Activated CD4-positive, alpha-beta T cell treated with anti-CD3 and anti-CD28 coated beads, Interleukin-2, amount 10 ng/mL, durations not matched to agents 7 days and 5 days (primary cell): ENCODE measurements around the gene PLCH1. TPM values are rescaled to one million over a fixed set of nuclear protein-coding genes. Genes with fewer than 3 reads are reported as not detected.

Experiments used
- CTCF ChIA-PET: fragments of 350-600 bp; sonication (Branson Sonifier 250); formaldehyde crosslinking; loops from one replicate; lab custom pipeline; 2021; ENCODE audit warnings: antibody characterized with exemption; lab: Charles Lee
- POLR2A ChIA-PET: fragments of 350-600 bp; sonication (Branson Sonifier 250); formaldehyde crosslinking; loops from one replicate; lab custom pipeline; 2021; ENCODE audit warnings: antibody characterized with exemption; lab: Charles Lee
- DNase-seq: peaks from one replicate; pipeline ENCODE4 v3.0.0-alpha.2; 2020
- H3K27ac Mint-ChIP-seq: one replicate; pipeline ENCODE4 v1.8.0; 2021; ENCODE audit warnings: mild to moderate bottlenecking, moderate library complexity, mixed read lengths
- H3K27me3 Mint-ChIP-seq: one replicate; pipeline ENCODE4 v1.8.0; 2021; ENCODE audit warnings: mixed read lengths
- H3K36me3 Mint-ChIP-seq: one replicate; pipeline ENCODE4 v1.8.0; 2021; ENCODE audit warnings: low read depth, mixed read lengths
- H3K4me1 Mint-ChIP-seq: one replicate; pipeline ENCODE4 v1.8.0; 2021; ENCODE audit warnings: mixed read lengths
- H3K4me3 Mint-ChIP-seq: one replicate; pipeline ENCODE4 v1.8.0; 2021; ENCODE audit warnings: mild to moderate bottlenecking, moderate library complexity, mixed read lengths
- H3K9me3 Mint-ChIP-seq: one replicate; pipeline ENCODE4 v1.8.0; 2021; ENCODE audit warnings: mixed read lengths
- total RNA-seq, 2 experiments: library from RNA; stranded (reverse); gene quantifications; one replicate each; pipeline ENCODE4 v1.2.3, GENCODE V29; 2021

PLCH1 gene
- total RNA-seq, 2 experiments from 2014 or later = 0.37 TPM

DNA sequence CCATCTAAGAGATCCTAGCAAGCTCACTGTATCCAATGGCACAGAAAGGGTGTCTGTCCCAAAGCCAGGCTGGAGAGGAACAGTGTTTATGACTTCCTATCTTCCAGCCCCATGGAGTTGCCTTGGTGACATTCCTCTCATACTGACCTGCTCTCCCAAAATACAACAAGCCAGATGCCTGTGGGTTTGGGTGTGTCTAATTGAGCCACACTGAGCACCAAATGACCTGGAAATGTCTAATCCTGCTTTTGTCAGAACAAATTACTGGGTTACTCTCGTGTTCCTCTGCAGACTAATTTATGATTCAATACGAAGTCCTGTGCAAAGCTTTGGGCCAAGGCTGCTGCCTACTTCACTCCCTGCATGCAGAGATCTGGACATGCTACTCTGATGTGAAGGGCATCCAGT lies 353.3 kb downstream of the PLCH1 start:
- no peak for DNase-seq
- Mint-ChIP-seq H3K4me1 (no peaks in the 10 kb centered on the region), H3K36me3 (no peaks in the 10 kb centered on the region), H3K9me3 (peaks cover 2% of the 10 kb centered on the region), H3K27ac (no peak overlapping the region), H3K27me3 (peaks cover 13% of the 10 kb centered on the region), H3K4me3 (no peak overlapping the region)
- ChIA-PET POLR2A (no interaction called here), CTCF (no interaction called here)

DNA sequence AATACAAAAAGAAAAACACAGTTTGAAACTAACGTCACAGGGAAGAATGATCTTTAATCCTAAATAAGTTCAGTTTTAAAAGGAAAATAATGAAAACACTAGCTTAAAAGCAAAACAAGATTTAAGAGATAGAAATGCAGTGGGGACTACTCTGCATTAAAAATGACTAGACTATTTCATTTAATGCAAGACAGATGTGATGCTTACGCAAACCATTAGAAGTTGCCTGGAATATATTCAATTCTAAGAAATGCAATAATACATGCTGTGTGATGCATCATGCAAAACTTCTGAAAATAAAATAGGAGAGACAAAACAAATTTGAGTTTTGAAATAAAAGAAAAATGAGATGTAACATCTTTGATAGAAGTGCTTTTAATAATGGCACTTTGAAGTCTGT lies 353.8 kb downstream of the PLCH1 start:
- DNase-seq = no peak
- Mint-ChIP-seq H3K4me3 (no peak overlapping the region), H3K4me1 (no peaks in the 10 kb centered on the region), H3K36me3 (no peaks in the 10 kb centered on the region), H3K9me3 (peaks cover 2% of the 10 kb centered on the region), H3K27ac (no peak overlapping the region), H3K27me3 (peaks cover 13% of the 10 kb centered on the region)
- ChIA-PET POLR2A (no interaction called here), CTCF (no interaction called here)

GRCh38 chr3:155390351-155390750 lies 354.5 kb downstream of the PLCH1 start:
- no peak overlapping the region for H3K27ac Mint-ChIP-seq
- no peak for DNase-seq
- no peak overlapping the region for H3K4me3 Mint-ChIP-seq
- POLR2A ChIA-PET = no interaction called here
- peaks cover 2% of the 10 kb centered on the region for H3K9me3 Mint-ChIP-seq
- no peaks in the 10 kb centered on the region for H3K4me1 Mint-ChIP-seq
- no peaks in the 10 kb centered on the region for H3K36me3 Mint-ChIP-seq
- peaks cover 13% of the 10 kb centered on the region for H3K27me3 Mint-ChIP-seq
- CTCF ChIA-PET = no interaction called here

GRCh38 chr3:155388417-155388816 lies 356.5 kb downstream of the PLCH1 start:
- no peaks in the 10 kb centered on the region for H3K36me3 Mint-ChIP-seq
- no peak overlapping the region for H3K4me3 Mint-ChIP-seq
- H3K27ac Mint-ChIP-seq = no peak overlapping the region
- ChIA-PET CTCF (interaction anchor here (0.6 kb wide), 1 partner anchor 959 kb away, joined by 4 read pairs; the partner anchor contains the start of gene GPR149), POLR2A (no interaction called here)
- no peaks in the 10 kb centered on the region for H3K4me1 Mint-ChIP-seq
- H3K9me3 Mint-ChIP-seq = no peaks in the 10 kb centered on the region
- peaks cover 11% of the 10 kb centered on the region for H3K27me3 Mint-ChIP-seq
- DNase-seq = no peak

DNA sequence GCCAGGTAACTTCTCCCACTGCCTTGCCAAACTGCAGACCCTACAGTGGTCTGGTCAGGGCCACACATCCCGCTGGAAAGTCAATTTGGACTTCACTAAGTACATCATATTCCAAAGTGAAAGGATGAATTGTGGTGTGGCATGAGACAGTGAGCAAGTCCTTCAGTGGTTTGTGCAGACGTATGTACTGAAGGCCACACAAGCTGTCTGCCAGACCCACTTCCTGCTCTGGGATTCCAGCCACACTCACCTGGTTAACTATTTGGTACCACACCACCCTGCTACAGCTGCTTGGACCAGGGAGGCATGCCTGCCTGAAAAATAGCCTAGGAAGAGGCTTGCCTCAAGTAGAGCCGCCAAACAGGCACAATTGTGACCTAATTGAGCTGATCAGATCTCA lies 357.3 kb downstream of the PLCH1 start:
- CTCF ChIA-PET = no interaction called here
- Mint-ChIP-seq H3K27me3 (peaks cover 11% of the 10 kb centered on the region), H3K4me1 (no peaks in the 10 kb centered on the region), H3K27ac (no peak overlapping the region), H3K9me3 (no peaks in the 10 kb centered on the region), H3K4me3 (no peak overlapping the region), H3K36me3 (no peaks in the 10 kb centered on the region)
- POLR2A ChIA-PET = no interaction called here
- DNase-seq = no peak

GRCh38 chr3:155386919-155387318 lies 358.0 kb downstream of the PLCH1 start:
- no peaks in the 10 kb centered on the region for H3K9me3 Mint-ChIP-seq
- H3K36me3 Mint-ChIP-seq = no peaks in the 10 kb centered on the region
- DNase-seq = no peak
- no peak overlapping the region for H3K4me3 Mint-ChIP-seq
- no peak overlapping the region for H3K27ac Mint-ChIP-seq
- POLR2A ChIA-PET = no interaction called here
- H3K27me3 Mint-ChIP-seq = peaks cover 8% of the 10 kb centered on the region
- CTCF ChIA-PET = no interaction called here
- no peaks in the 10 kb centered on the region for H3K4me1 Mint-ChIP-seq

GRCh38 chr3:155385896-155386625 lies 358.8 kb downstream of the PLCH1 start:
- H3K27ac Mint-ChIP-seq = no peak overlapping the region
- no peaks in the 10 kb centered on the region for H3K4me1 Mint-ChIP-seq
- CTCF ChIA-PET = no interaction called here
- no peak for DNase-seq
- peaks cover 8% of the 10 kb centered on the region for H3K27me3 Mint-ChIP-seq
- POLR2A ChIA-PET = no interaction called here
- no peaks in the 10 kb centered on the region for H3K9me3 Mint-ChIP-seq
- no peak overlapping the region for H3K4me3 Mint-ChIP-seq
- no peaks in the 10 kb centered on the region for H3K36me3 Mint-ChIP-seq

GRCh38 chr3:155382396-155383042 lies 362.4 kb downstream of the PLCH1 start:
- Mint-ChIP-seq H3K9me3 (no peaks in the 10 kb centered on the region), H3K4me3 (no peak overlapping the region), H3K4me1 (no peaks in the 10 kb centered on the region), H3K27ac (no peak overlapping the region), H3K27me3 (peaks cover 3% of the 10 kb centered on the region), H3K36me3 (no peaks in the 10 kb centered on the region)
- DNase-seq = no peak
- CTCF ChIA-PET = no interaction called here
- POLR2A ChIA-PET = no interaction called here

DNA sequence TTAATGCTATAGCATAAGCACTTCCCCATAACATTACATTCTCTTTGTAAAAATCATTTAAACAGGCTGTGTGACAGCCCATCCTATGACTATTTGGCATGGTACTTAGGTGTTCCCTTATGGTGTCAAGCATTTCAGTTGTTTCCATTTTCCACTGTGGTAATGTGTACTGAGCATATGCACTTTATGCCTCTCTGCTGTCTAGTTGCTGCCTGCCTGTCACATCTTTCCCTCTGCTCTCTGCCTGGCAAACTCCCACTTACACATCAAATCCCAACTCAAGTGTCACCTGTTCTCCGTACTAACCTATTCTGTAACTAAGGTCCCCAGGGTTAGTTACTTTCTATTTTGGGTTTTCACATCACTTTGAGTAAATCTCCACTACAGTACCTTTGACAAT lies 367.0 kb downstream of the PLCH1 start:
- H3K4me1 Mint-ChIP-seq = no peaks in the 10 kb centered on the region
- H3K27me3 Mint-ChIP-seq = no peaks in the 10 kb centered on the region
- ChIA-PET CTCF (no interaction called here), POLR2A (no interaction called here)
- H3K36me3 Mint-ChIP-seq = no peaks in the 10 kb centered on the region
- no peak overlapping the region for H3K4me3 Mint-ChIP-seq
- DNase-seq = no peak
- no peaks in the 10 kb centered on the region for H3K9me3 Mint-ChIP-seq
- no peak overlapping the region for H3K27ac Mint-ChIP-seq

DNA sequence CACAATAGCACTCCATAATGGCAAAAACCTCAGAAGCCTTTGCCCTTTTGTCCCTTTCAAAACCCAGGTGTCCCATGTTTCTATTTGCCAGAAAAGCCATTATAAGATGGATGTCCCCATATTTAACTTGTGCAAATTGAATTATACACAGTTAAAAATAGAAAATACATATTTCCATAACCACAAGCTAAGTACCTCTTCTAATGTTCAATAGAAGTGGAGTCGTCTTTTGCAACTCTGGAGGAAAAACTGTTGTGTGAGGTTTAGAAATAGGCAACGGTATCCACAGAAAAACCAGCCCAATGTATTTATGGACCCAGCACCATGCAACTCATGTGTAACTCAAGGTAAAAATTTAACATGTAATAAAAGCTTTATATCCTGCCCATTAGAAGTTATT lies 367.8 kb downstream of the PLCH1 start:
- no peaks in the 10 kb centered on the region for H3K27me3 Mint-ChIP-seq
- no peak overlapping the region for H3K27ac Mint-ChIP-seq
- POLR2A ChIA-PET = no interaction called here
- H3K4me3 Mint-ChIP-seq = no peak overlapping the region
- DNase-seq = no peak
- H3K36me3 Mint-ChIP-seq = no peaks in the 10 kb centered on the region
- H3K4me1 Mint-ChIP-seq = no peaks in the 10 kb centered on the region
- CTCF ChIA-PET = no interaction called here
- no peaks in the 10 kb centered on the region for H3K9me3 Mint-ChIP-seq

- POLR2A ChIA-PET = no interaction called here
Observed at GRCh38 chr3:155372281-155372680, 372.6 kb downstream of the PLCH1 start.

GRCh38 chr3:155370764-155371503 lies 373.9 kb downstream of the PLCH1 start:
- Mint-ChIP-seq H3K4me3 (no peak overlapping the region), H3K36me3 (no peaks in the 10 kb centered on the region), H3K4me1 (no peaks in the 10 kb centered on the region), H3K9me3 (no peaks in the 10 kb centered on the region), H3K27ac (no peak overlapping the region), H3K27me3 (peaks cover 4% of the 10 kb centered on the region)
- DNase-seq = no peak
- CTCF ChIA-PET = no interaction called here
- POLR2A ChIA-PET = no interaction called here

More at GRCh38 chr3:155372281-155372680, 372.6 kb downstream of the PLCH1 start:
- Mint-ChIP-seq H3K4me1 (no peaks in the 10 kb centered on the region), H3K4me3 (no peak overlapping the region), H3K36me3 (no peaks in the 10 kb centered on the region), H3K9me3 (no peaks in the 10 kb centered on the region), H3K27ac (no peak overlapping the region), H3K27me3 (peaks cover 4% of the 10 kb centered on the region)
- CTCF ChIA-PET = no interaction called here
- DNase-seq = no peak

- H3K4me3 Mint-ChIP-seq = no peak overlapping the region
- H3K4me1 Mint-ChIP-seq = no peaks in the 10 kb centered on the region
- POLR2A ChIA-PET = no interaction called here
Observed at GRCh38 chr3:155370198-155370597, 374.7 kb downstream of the PLCH1 start.

More at GRCh38 chr3:155370198-155370597, 374.7 kb downstream of the PLCH1 start:
- CTCF ChIA-PET = no interaction called here
- H3K27me3 Mint-ChIP-seq = peaks cover 4% of the 10 kb centered on the region
- no peaks in the 10 kb centered on the region for H3K9me3 Mint-ChIP-seq
- H3K27ac Mint-ChIP-seq = no peak overlapping the region
- H3K36me3 Mint-ChIP-seq = no peaks in the 10 kb centered on the region
- DNase-seq = no peak
